ENCODE data around the gene TAF3.

GRCh38 chr10:7872041-7872442 is 53.7 kb downstream of the TAF3 start:
- TF ChIP-seq, protein P1, sequence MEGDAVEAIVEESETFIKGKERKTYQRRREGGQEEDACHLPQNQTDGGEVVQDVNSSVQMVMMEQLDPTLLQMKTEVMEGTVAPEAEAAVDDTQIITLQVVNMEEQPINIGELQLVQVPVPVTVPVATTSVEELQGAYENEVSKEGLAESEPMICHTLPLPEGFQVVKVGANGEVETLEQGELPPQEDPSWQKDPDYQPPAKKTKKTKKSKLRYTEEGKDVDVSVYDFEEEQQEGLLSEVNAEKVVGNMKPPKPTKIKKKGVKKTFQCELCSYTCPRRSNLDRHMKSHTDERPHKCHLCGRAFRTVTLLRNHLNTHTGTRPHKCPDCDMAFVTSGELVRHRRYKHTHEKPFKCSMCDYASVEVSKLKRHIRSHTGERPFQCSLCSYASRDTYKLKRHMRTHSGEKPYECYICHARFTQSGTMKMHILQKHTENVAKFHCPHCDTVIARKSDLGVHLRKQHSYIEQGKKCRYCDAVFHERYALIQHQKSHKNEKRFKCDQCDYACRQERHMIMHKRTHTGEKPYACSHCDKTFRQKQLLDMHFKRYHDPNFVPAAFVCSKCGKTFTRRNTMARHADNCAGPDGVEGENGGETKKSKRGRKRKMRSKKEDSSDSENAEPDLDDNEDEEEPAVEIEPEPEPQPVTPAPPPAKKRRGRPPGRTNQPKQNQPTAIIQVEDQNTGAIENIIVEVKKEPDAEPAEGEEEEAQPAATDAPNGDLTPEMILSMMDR (IDR thresholded peaks at IDR 0.05): peak; percentile 71; the same call in 1 of the 2 replicates
- TF ChIP-seq POLR2AphosphoS5 (IDR thresholded peaks at IDR 0.05; ENCODE audit: low read depth, low read length) (no peak), SIN3A (IDR thresholded peaks at IDR 0.05; ENCODE audit: borderline replicate concordance, insufficient read depth, low read depth, low read length) (no peak), TCF7L2 (IDR thresholded peaks at IDR 0.05; ENCODE audit: low read depth, low read length) (no peak), REST (IDR thresholded peaks at IDR 0.05; ENCODE audit: insufficient read depth in 1 of 2, low read depth in 2 of 2, low read length in 1 of 2) (no peak)

Measured in Panc1 (cell line).